Prostate gland (tissue), 2 donors: ENCODE data around the gene EDNRA.

ENCODE experiments used
- POLR2A ChIP-seq: fragments of 450-650 bp; IDR thresholded peaks from one replicate; pipeline ENCODE4 v1.6.1; 2016; ENCODE audit warnings: antibody characterized with exemption, mild to moderate bottlenecking
- TF ChIP-seq, protein P1 (sequence below), 4 experiments: fragments of 200-600 bp in 2 of 4; fragments of 450-650 bp in 2 of 4; sonication (generic) in 2 of 4; IDR thresholded peaks; 1 replicate in 3 of 4; 2 replicates in 1 of 4; pipeline ENCODE4 v1.5.1; 2016 to 2019; ENCODE audit warnings: antibody characterized with exemption in 4 of 4, mild to moderate bottlenecking in 2 of 4, moderate library complexity in 2 of 4

DNA sequence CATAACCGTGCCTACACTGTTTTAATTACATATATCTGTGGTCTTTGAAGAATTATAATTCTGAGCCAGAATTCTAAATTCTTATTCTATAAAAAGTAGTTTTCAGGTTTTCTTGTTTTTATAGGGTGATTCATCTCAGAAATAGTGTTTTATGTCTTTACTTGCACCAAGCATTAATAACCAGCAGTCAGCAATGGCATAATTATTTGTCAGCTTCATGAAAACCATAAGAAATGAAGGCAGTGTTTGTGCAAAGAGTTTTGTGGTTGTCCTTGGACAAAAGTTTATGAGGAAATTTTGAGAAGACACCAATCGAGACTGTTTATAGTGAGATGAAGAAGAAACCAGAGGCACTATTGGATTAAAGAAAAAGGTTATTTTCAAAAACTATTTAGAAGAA is 37.2 kb downstream of the EDNRA start:
- TF ChIP-seq, protein P1, sequence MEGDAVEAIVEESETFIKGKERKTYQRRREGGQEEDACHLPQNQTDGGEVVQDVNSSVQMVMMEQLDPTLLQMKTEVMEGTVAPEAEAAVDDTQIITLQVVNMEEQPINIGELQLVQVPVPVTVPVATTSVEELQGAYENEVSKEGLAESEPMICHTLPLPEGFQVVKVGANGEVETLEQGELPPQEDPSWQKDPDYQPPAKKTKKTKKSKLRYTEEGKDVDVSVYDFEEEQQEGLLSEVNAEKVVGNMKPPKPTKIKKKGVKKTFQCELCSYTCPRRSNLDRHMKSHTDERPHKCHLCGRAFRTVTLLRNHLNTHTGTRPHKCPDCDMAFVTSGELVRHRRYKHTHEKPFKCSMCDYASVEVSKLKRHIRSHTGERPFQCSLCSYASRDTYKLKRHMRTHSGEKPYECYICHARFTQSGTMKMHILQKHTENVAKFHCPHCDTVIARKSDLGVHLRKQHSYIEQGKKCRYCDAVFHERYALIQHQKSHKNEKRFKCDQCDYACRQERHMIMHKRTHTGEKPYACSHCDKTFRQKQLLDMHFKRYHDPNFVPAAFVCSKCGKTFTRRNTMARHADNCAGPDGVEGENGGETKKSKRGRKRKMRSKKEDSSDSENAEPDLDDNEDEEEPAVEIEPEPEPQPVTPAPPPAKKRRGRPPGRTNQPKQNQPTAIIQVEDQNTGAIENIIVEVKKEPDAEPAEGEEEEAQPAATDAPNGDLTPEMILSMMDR (IDR thresholded peaks at IDR 0.05): no peak
- TF ChIP-seq POLR2A: no peak
